GOT3 (cell line): ENCODE data around the gene PLVAP.
"Not testable (repeated sequence)": the region's sequence is repeated elsewhere in the genome, so short reads cannot be mapped to it uniquely, and the experiment has no call there.

Source experiments
- DNase-seq: peaks from one replicate; lab custom pipeline; 2025; ENCODE audit warnings: mixed read lengths; lab: John Stamatoyannopoulos, UW

Gene PLVAP

GRCh38 chr19:17398902-17399527 is 21.9 kb upstream of the PLVAP start:
- DNase-seq: no peak

- no peak for DNase-seq
These were observed 17.8 kb upstream of the PLVAP start for GRCh38 chr19:17394891-17395415.

- no peak for DNase-seq
These were observed 16.8 kb upstream of the PLVAP start, which contains the start of gene CCDC194 for GRCh38 chr19:17393914-17394313. CCDC194 (minus strand) TSS chr19:17394196; CDS start chr19:17394158, 38 bp downstream.

DNA sequence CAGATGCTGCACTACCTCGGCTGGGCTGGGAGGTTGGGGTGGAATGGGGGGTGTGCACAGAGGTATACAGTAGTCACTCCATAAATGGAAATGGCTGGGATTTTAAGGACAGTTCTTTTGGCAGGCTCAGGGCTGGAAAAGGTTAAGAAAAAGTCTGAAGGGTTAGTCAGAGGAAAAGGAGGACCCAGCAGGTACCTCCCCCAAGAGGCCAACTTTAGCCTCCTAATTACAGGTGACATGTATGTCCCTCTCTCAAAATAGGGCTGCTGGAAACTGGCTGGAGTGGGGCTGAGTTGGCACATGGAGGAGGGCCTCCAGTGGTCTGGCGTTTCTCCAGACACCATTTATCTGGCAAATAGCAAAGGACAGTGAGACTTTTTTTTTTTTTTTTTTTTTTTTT is 15.9 kb upstream of the PLVAP start:
- DNase-seq: no peak

GRCh38 chr19:17391371-17392151 is 14.4 kb upstream of the PLVAP start:
- no peak for DNase-seq

DNA sequence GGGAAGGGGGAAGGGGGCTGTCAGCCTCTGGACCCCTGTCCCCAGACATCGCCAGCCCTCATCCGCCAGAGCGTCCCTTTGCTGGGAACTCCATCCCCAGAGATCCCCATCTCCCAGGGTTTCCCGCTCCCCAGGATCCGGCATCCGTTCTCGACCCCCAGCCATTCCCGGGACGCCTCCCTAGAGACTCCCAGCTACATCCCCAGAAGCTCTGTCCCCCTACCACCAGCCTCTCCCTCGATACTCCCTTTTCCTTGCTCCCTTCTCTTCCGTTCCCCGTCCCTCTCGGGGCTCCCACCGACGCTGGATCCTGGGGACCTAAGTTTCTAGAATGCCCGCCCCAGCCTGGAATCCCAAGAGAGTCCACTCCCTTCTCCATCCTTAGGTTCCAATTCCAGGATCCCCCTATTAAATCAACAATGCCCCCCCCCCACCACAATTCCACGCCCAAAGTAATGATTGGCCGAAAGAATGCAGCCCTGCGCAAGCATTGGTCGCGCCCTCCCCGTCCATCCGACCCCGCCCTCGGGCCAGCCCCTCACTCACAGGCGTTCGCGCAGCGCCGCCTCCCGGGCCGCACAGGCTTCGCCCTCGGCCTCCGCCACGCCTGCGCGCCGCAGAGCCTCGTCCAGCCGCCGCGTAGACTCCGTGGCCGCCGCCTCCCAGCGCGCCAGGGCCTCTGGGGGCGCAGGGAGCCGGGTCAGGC is 13.7 kb upstream of the PLVAP start:
- DNase-seq: peak; percentile 38

GRCh38 chr19:17389957-17390664 is 13.0 kb upstream of the PLVAP start:
- no peak for DNase-seq

GRCh38 chr19:17389288-17389687 is 12.1 kb upstream of the PLVAP start:
- DNase-seq: no peak

DNA sequence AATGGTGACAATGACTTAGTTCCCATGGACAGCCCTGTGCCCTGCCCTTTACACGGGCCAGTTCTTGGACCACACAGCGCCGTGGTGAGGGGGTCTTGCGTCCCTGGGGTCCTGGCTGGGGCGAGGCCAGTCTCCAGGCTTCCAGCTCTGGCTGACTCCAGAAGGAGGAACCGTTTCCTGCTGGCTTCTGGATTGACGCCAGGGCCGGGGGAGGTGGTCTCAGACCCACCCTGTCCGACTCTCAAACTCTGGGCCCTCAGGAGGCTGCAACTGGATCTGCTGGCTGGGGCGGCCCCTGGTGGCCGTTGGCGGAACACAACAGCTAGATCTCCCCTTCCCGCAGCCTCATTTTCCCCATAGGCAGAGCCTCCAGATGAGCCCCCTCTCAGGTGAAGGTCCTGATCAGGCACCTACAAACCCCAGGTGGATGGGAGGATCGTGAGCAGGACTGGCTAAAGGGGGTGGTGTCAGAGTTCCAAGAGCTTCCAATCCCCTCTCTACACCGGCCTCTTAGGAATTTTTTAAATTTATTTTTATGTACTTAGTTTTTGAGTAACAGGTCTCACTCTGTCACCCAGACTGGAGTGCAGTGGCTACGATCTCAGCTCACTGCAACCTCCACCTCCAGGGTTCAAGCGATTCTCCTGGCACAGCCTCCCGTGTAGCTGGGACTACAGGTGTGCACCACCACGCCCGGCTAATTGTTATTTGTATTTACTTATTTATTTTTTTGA is 8.9 kb upstream of the PLVAP start:
- DNase-seq: no peak

- DNase-seq: no peak
These were observed 3.4 kb upstream of the PLVAP start for GRCh38 chr19:17380426-17381138.

- DNase-seq: no peak
These were observed 2.1 kb upstream of the PLVAP start for GRCh38 chr19:17379221-17379631.

DNA sequence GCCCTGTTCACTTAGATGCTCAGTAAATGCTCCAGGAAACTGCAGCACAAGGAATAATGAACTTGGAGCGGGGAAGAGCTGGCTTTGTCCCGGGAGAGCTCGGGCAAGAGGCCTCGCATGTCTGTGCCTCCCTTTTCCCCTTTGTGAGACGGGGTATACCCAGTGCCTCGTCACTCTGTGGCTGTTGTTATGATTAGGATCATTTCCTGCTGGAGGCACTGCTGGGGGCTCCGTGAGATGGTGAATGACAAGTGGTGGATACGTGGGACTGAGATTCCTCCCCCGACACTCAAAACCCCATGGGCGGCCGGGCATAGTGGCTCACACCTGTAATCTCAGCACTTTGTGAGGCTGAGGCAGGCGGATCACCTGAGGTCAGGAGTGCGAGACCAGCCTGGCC is 1.1 kb upstream of the PLVAP start:
- DNase-seq: no peak

- DNase-seq: no peak
These were observed 7.0 kb downstream of the PLVAP start for GRCh38 chr19:17370026-17370587.

DNA sequence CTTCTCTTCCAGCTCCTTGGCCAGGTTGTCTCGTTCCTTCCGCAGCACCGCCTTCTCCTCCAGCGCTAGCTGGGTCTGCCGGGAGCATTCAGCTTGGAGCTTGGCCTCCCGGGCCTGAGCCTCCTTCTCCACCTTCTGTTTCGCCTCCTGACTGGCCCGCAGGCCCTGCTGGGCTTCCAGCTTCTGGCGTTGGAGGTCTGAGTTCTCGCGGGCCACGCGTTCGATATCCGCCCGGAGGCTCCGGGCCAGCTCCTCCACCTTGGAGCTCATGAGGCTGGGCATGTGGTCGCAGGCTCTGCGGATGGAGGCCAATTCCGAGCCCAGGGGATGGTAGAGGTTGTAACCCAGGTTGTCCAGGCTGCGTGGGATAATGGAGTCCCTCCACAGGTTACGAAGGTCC is 11.8 kb downstream of the PLVAP start:
- DNase-seq: no peak

- DNase-seq: not testable (repeated sequence)
These were observed 13.1 kb downstream of the PLVAP start for GRCh38 chr19:17363852-17364605.

- DNase-seq: no peak
These were observed 17.0 kb downstream of the PLVAP start for GRCh38 chr19:17359905-17360800.

GRCh38 chr19:17358395-17358794 is 18.7 kb downstream of the PLVAP start:
- DNase-seq: no peak

GRCh38 chr19:17357724-17358123 is 19.4 kb downstream of the PLVAP start:
- no peak for DNase-seq
